Neural crest cell (in vitro differentiated cells): ENCODE measurements around the gene PIEZO2. TPM values are rescaled to one million over a fixed set of nuclear protein-coding genes. Genes with fewer than 3 reads are reported as not detected.

Experiments
- DNase-seq: peaks from one replicate; pipeline ENCODE4 v3.0.0; 2021; ENCODE audit warnings: low read depth, mixed read lengths, low spot score
- H3K27ac Mint-ChIP-seq: one replicate; pipeline ENCODE4 v1.8.0; 2021; ENCODE audit warnings: mild to moderate bottlenecking, mixed read lengths; ENCODE audit not compliant: unreplicated experiment
- H3K27me3 Mint-ChIP-seq: 2 replicates; pipeline ENCODE4 v1.8.0; 2021; ENCODE audit warnings: low read depth, mild to moderate bottlenecking, mixed read lengths
- H3K36me3 Mint-ChIP-seq: 2 replicates; pipeline ENCODE4 v1.8.0; 2021; ENCODE audit warnings: low read depth, mild to moderate bottlenecking, mixed read lengths
- H3K4me1 Mint-ChIP-seq: 2 replicates; pipeline ENCODE4 v1.8.0; 2021; ENCODE audit warnings: mixed read lengths
- H3K4me3 Mint-ChIP-seq: one replicate; pipeline ENCODE4 v1.8.0; 2021; ENCODE audit warnings: mild to moderate bottlenecking, mixed read lengths
- H3K9me3 Mint-ChIP-seq: 2 replicates; pipeline ENCODE4 v1.8.0; 2021; ENCODE audit warnings: mixed read lengths
- CTCF ChIP-seq: fragments of 200-600 bp; sonication (generic); conservative IDR thresholded peaks from 2 replicates; pipeline ENCODE4 v1.5.0; 2021; ENCODE audit warnings: antibody characterized with exemption, mild to moderate bottlenecking
- total RNA-seq: library from RNA; stranded (reverse); gene quantifications from 2 replicates; pipeline ENCODE4 v1.2.1, GENCODE V29; 2021

The PIEZO2 gene
- total RNA-seq, 1 donor from 2014 or later = 15.5 TPM

- no peak overlapping the region for H3K4me3 Mint-ChIP-seq
- TF ChIP-seq CTCF = no peak
- H3K27me3 Mint-ChIP-seq = no peaks in the 10 kb centered on the region
- peaks cover 9% of the 10 kb centered on the region for H3K36me3 Mint-ChIP-seq
- no peaks in the 10 kb centered on the region for H3K4me1 Mint-ChIP-seq
- H3K9me3 Mint-ChIP-seq = no peaks in the 10 kb centered on the region
- H3K27ac Mint-ChIP-seq = no peak overlapping the region
- no peak for DNase-seq
Measured at GRCh38 chr18:10727477-10727876, 421.9 kb downstream of the PIEZO2 start.

DNA sequence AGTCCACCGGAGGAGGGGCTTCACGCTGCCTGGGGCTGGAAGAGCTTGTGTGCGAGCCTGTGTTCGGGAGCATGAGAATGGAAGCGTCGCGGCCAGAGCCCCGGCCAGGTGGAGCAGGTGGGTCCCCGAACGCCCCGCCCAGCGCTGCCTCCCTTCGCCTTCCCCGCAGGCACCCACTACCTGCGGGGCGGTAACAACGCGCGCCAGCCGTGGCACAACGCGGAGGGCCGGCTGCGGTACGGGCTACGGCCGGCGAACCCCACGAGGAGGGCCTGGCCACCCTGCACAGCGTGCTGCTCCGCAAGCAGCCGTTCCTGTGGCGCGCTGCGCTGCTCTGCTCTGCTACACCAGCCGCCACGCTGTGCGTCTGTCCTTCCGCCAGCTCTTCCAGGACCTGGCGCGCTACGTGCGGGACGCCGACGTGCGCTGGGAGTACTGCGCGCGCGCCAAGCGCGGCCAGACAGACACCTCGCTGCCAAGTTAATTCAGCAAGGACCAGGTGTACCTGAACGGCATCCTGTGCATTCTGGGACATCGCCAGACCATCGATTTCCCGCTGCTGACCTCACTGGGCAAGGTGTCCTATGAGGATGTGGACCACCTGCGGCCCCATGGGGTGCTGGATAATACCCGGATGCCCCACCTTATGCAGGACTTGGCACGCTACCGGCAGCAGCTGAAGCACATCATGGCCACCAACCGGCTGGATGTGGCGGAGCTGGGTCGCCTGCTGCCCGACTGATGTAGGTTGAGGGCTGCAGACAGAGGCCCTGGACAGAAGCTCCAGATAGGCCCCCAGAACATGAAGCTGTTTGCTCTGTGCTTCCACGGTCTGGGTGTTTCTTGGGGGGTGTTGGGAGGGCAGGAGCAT, 422.9 kb downstream of the PIEZO2 start:
- no peak for DNase-seq
- Mint-ChIP-seq H3K27me3 (no peaks in the 10 kb centered on the region), H3K9me3 (no peaks in the 10 kb centered on the region), H3K36me3 (peaks cover 9% of the 10 kb centered on the region), H3K27ac (no peak overlapping the region), H3K4me1 (no peaks in the 10 kb centered on the region), H3K4me3 (no peak overlapping the region)
- TF ChIP-seq CTCF = no peak

- H3K27me3 Mint-ChIP-seq = no peaks in the 10 kb centered on the region
- no peaks in the 10 kb centered on the region for H3K4me1 Mint-ChIP-seq
- TF ChIP-seq CTCF = no peak
- no peak for DNase-seq
- H3K4me3 Mint-ChIP-seq = no peak overlapping the region
- no peak overlapping the region for H3K27ac Mint-ChIP-seq
- H3K36me3 Mint-ChIP-seq = peaks cover 9% of the 10 kb centered on the region
- H3K9me3 Mint-ChIP-seq = no peaks in the 10 kb centered on the region
Measured at GRCh38 chr18:10724666-10725065, 424.7 kb downstream of the PIEZO2 start.

- Mint-ChIP-seq H3K27ac (no peak overlapping the region), H3K9me3 (no peaks in the 10 kb centered on the region), H3K36me3 (peaks cover 7% of the 10 kb centered on the region), H3K4me3 (no peak overlapping the region), H3K27me3 (no peaks in the 10 kb centered on the region), H3K4me1 (no peaks in the 10 kb centered on the region)
- DNase-seq = no peak
- no peak for TF ChIP-seq CTCF
Measured at GRCh38 chr18:10723496-10723895, 425.9 kb downstream of the PIEZO2 start.

DNA sequence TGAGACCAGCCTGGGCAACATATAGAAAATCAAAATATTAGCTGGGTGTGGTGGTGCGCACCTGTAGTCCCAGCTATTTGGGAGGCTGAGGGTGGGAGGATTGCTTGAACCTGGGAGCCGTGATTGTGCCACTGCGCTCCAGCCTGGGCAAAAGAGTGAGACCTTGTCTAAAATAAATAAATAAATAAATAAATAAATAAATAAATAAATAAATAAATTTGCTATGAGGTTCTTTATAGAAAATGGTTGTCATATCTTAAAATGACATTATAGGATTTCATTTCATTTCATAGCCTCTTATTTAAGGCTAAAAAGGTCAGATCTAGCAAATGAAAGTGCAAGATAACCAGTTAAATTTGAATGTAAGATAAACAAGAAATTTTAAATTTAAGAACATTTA, 430.6 kb downstream of the PIEZO2 start:
- no peak for DNase-seq
- Mint-ChIP-seq H3K4me1 (no peaks in the 10 kb centered on the region), H3K27ac (no peak overlapping the region), H3K4me3 (no peak overlapping the region), H3K9me3 (no peaks in the 10 kb centered on the region), H3K27me3 (no peaks in the 10 kb centered on the region), H3K36me3 (no peaks in the 10 kb centered on the region)
- TF ChIP-seq CTCF = no peak
